ENCODE results near the gene KAT7.

- no peak for TF ChIP-seq CTCF (IDR thresholded peaks at IDR 0.05)
- TF ChIP-seq POLR2A (IDR thresholded peaks at IDR 0.05): no peak
Measured at GRCh38 chr17:49821466-49821865, 33.0 kb downstream of the KAT7 start.

All from lower leg skin (tissue), 3 donors.